H9 (cell line): ENCODE data around the gene ATF4. TPM values are rescaled to one million over a fixed set of nuclear protein-coding genes. Genes with fewer than 3 reads are reported as not detected.

ENCODE experiments used
- DNase-seq: peaks from one replicate; pipeline ENCODE4 v3.0.0-alpha.2; 2017
- H2AFZ ChIP-seq: one replicate; pipeline ENCODE4 v1.6.1; 2013; ENCODE audit warnings: mild to moderate bottlenecking, low read length, control low read depth, moderate library complexity
- H2AK5ac ChIP-seq: 2 replicates; pipeline ENCODE4 v1.6.1; 2013; ENCODE audit warnings: low read length, control low read depth, mixed read lengths; ENCODE audit not compliant: insufficient read length
- H2BK120ac ChIP-seq: one replicate; pipeline ENCODE4 v1.6.1; 2013; ENCODE audit warnings: low read depth, mild to moderate bottlenecking, low read length, control low read depth, inconsistent platforms; ENCODE audit not compliant: poor library complexity, severe bottlenecking
- H2BK12ac ChIP-seq: 2 replicates; pipeline ENCODE4 v1.6.1; 2013; ENCODE audit warnings: low read length, control low read depth, mixed read lengths, low read depth; ENCODE audit not compliant: insufficient read length
- H2BK15ac ChIP-seq: 2 replicates; pipeline ENCODE4 v1.6.1; 2013; ENCODE audit warnings: low read depth, low read length, control low read depth
- H2BK20ac ChIP-seq: one replicate; pipeline ENCODE4 v1.6.1; 2013; ENCODE audit warnings: low read depth, mild to moderate bottlenecking, low read length, control low read depth, inconsistent platforms; ENCODE audit not compliant: poor library complexity, severe bottlenecking
- H2BK5ac ChIP-seq: 2 replicates; pipeline ENCODE4 v1.6.1; 2013; ENCODE audit warnings: low read length, control low read depth, mixed read lengths; ENCODE audit not compliant: insufficient read length
- H3K14ac ChIP-seq: 2 replicates; pipeline ENCODE4 v1.6.1; 2013; ENCODE audit warnings: low read length, control low read depth; ENCODE audit not compliant: insufficient read depth
- H3K18ac ChIP-seq: 2 replicates; pipeline ENCODE4 v1.6.1; 2013; ENCODE audit warnings: low read depth, mild to moderate bottlenecking, mixed read lengths, low read length, control low read depth; ENCODE audit not compliant: insufficient read length
- H3K23ac ChIP-seq: 2 replicates; pipeline ENCODE4 v1.6.1; 2013; ENCODE audit warnings: low read length, control low read depth, mixed read lengths, low read depth; ENCODE audit not compliant: insufficient read length
- H3K23me2 ChIP-seq: 2 replicates; pipeline ENCODE4 v1.6.1; 2013; ENCODE audit warnings: low read depth, mild to moderate bottlenecking, mixed read lengths, low read length, control low read depth; ENCODE audit not compliant: insufficient read length, poor library complexity, severe bottlenecking
- H3K27ac ChIP-seq: 2 replicates; pipeline ENCODE4 v1.5.1; 2013; ENCODE audit warnings: low read length, control low read depth, mixed read lengths, low read depth; ENCODE audit not compliant: insufficient read length
- H3K27me3 ChIP-seq: 2 replicates; pipeline ENCODE4 v1.6.1; 2013; ENCODE audit warnings: low read length, control low read depth, inconsistent platforms; ENCODE audit not compliant: insufficient read depth
- H3K4ac ChIP-seq: 2 replicates; pipeline ENCODE4 v1.6.1; 2013; ENCODE audit warnings: low read depth, mild to moderate bottlenecking, control low read depth, inconsistent platforms, low read length, moderate library complexity
- H3K4me1 ChIP-seq: 2 replicates; pipeline ENCODE4 v1.6.1; 2013; ENCODE audit warnings: low read length, control low read depth, inconsistent platforms; ENCODE audit not compliant: insufficient read depth
- H3K4me2 ChIP-seq: 2 replicates; pipeline ENCODE4 v1.6.1; 2013; ENCODE audit warnings: low read length, control low read depth, mixed read lengths; ENCODE audit not compliant: insufficient read length, insufficient read depth
- H3K56ac ChIP-seq: 2 replicates; pipeline ENCODE4 v1.6.1; 2013; ENCODE audit warnings: low read depth, mild to moderate bottlenecking, mixed read lengths, low read length, control low read depth; ENCODE audit not compliant: insufficient read length
- H3K79me1 ChIP-seq: 2 replicates; pipeline ENCODE4 v1.6.1; 2013; ENCODE audit warnings: low read depth, mild to moderate bottlenecking, moderate library complexity, low read length, control low read depth, inconsistent platforms; ENCODE audit not compliant: insufficient read depth, poor library complexity, severe bottlenecking
- H3K79me2 ChIP-seq: 2 replicates; pipeline ENCODE4 v1.6.1; 2013; ENCODE audit warnings: low read length, control low read depth, inconsistent platforms; ENCODE audit not compliant: insufficient read depth
- H3K9ac ChIP-seq: 2 replicates; pipeline ENCODE4 v1.6.1; 2013; ENCODE audit warnings: low read length, control low read depth, mixed read lengths; ENCODE audit not compliant: insufficient read length; ENCODE audit errors: extremely low read depth
- H3K9me3 ChIP-seq: one replicate; pipeline ENCODE4 v1.6.1; 2013; ENCODE audit warnings: low read depth, low read length, inconsistent platforms; ENCODE audit not compliant: control insufficient read depth
- H3T11ph ChIP-seq: one replicate; pipeline ENCODE4 v1.6.1; 2013; ENCODE audit warnings: mild to moderate bottlenecking, low read length, control low read depth, inconsistent platforms
- H4K20me1 ChIP-seq: one replicate; pipeline ENCODE4 v1.6.1; 2013; ENCODE audit not compliant: control insufficient read depth, insufficient read length, insufficient read depth
- H4K5ac ChIP-seq: 2 replicates; pipeline ENCODE4 v1.6.1; 2013; ENCODE audit warnings: low read depth, mild to moderate bottlenecking, mixed read lengths, low read length, control low read depth; ENCODE audit not compliant: insufficient read length
- H4K8ac ChIP-seq: replicated peaks from 2 replicates; pipeline ENCODE4 v1.6.1; 2013; ENCODE audit warnings: low read length, control low read depth, mixed read lengths, low read depth; ENCODE audit not compliant: insufficient read length
- H4K91ac ChIP-seq: 2 replicates; pipeline ENCODE4 v1.6.1; 2013; ENCODE audit warnings: low read depth, mild to moderate bottlenecking, moderate library complexity, mixed read lengths, low read length, control low read depth; ENCODE audit not compliant: insufficient read length
- H3K27ac Mint-ChIP-seq, 3 experiments: 2 replicates in 2 of 3; 3 replicates in 1 of 3; pipeline ENCODE4 v1.8.0; 2020 to 2021; ENCODE audit warnings: mixed read lengths in 3 of 3, mild to moderate bottlenecking in 1 of 3, moderate library complexity in 1 of 3
- H3K27me3 Mint-ChIP-seq: 2 replicates; pipeline ENCODE4 v1.8.0; 2021; ENCODE audit warnings: low read depth, mild to moderate bottlenecking, moderate library complexity, mixed read lengths
- H3K36me3 Mint-ChIP-seq, 3 experiments: 2 replicates in 2 of 3; 3 replicates in 1 of 3; pipeline ENCODE4 v1.8.0; 2020 to 2021; ENCODE audit warnings: low read depth in 3 of 3, mixed read lengths in 3 of 3; ENCODE audit not compliant: insufficient read depth in 1 of 3
- H3K4me1 Mint-ChIP-seq, 2 experiments: 2 replicates each; pipeline ENCODE4 v1.8.0; 2020; ENCODE audit warnings: mixed read lengths in 2 of 2
- H3K4me3 Mint-ChIP-seq, 2 experiments: 2 replicates in 1 of 2; 3 replicates in 1 of 2; pipeline ENCODE4 v1.8.0; 2020 to 2021; ENCODE audit warnings: mild to moderate bottlenecking in 2 of 2, mixed read lengths in 2 of 2, moderate library complexity in 1 of 2
- H3K9me3 Mint-ChIP-seq, 2 experiments: 2 replicates in 1 of 2; 3 replicates in 1 of 2; pipeline ENCODE4 v1.8.0; 2020; ENCODE audit warnings: mild to moderate bottlenecking in 2 of 2, mixed read lengths in 2 of 2, moderate library complexity in 1 of 2
- WGBS: extraction: QIAGEN DNeasy Blood & Tissue Kit; methylation state at CpG from one replicate; pipeline ENCODE4 v1.1.7; 2013; ENCODE audit warnings: missing lambda C conversion rate, low lambda C conversion rate, mixed read lengths; ENCODE audit not compliant: insufficient read length; ENCODE audit errors: extremely low coverage; 5-methylcytosine and 5-hydroxymethylcytosine counted together
- total RNA-seq: library from RNA; stranded (reverse); gene quantifications from 2 replicates; pipeline ENCODE4 v1.2.1, GENCODE V29; 2021
- TF ChIP-seq, protein P1 (sequence below): fragments of 200-600 bp; sonication (generic); conservative IDR thresholded peaks from 3 replicates; pipeline ENCODE4 v1.8.0; 2021; ENCODE audit warnings: antibody characterized with exemption, mild to moderate bottlenecking

ATF4 gene
- total RNA-seq, 1 experiment from 2014 or later, result 455 TPM

GRCh38 chr22:39567135-39567946, 47.0 kb downstream of the ATF4 start:
- H2AFZ ChIP-seq, result no peak overlapping the region
- no CpG with 5 or more reads among the region's 14 CpGs for WGBS

More at GRCh38 chr22:39567135-39567946, 47.0 kb downstream of the ATF4 start:
- Histone ChIP-seq H3K9ac (no peak overlapping the region), H2AK5ac (no peak overlapping the region), H4K5ac (no peak overlapping the region), H3K9me3 (no peaks in the 10 kb centered on the region), H2BK120ac (no peak overlapping the region), H4K20me1 (no peaks in the 10 kb centered on the region), H2BK5ac (no peak overlapping the region), H3T11ph (no peak overlapping the region), H3K79me2 (no peaks in the 10 kb centered on the region), H3K27ac (no peak overlapping the region), H3K14ac (no peak overlapping the region), H2BK20ac (no peak overlapping the region), H2BK15ac (no peak overlapping the region), H3K18ac (no peak overlapping the region), H3K23ac (no peak overlapping the region), H3K79me1 (no peaks in the 10 kb centered on the region), H3K4me1 (no peaks in the 10 kb centered on the region), H3K4ac (no peak overlapping the region), H3K56ac (no peak overlapping the region), H3K27me3 (no peaks in the 10 kb centered on the region), H4K91ac (no peak overlapping the region), H3K4me2 (no peak overlapping the region), H2BK12ac (no peak overlapping the region), H4K8ac (no peak overlapping the region), H3K23me2 (no peaks in the 10 kb centered on the region)
- peaks cover 16% of the 10 kb centered on the region for H3K27me3 Mint-ChIP-seq
- H3K27ac Mint-ChIP-seq, result no peak overlapping the region
- peaks cover 0 to 5% (median 0%) of the 10 kb centered on the region in 3 experiments; a peak in 1 of 7 replicates for H3K36me3 Mint-ChIP-seq
- no peak overlapping the region for H3K4me3 Mint-ChIP-seq
- peaks cover 0 to 3% of the 10 kb centered on the region in 2 experiments; a peak in 2 of 4 replicates for H3K4me1 Mint-ChIP-seq
- peaks cover 7 to 8% of the 10 kb centered on the region in 2 experiments for H3K9me3 Mint-ChIP-seq
- TF ChIP-seq, protein P1, sequence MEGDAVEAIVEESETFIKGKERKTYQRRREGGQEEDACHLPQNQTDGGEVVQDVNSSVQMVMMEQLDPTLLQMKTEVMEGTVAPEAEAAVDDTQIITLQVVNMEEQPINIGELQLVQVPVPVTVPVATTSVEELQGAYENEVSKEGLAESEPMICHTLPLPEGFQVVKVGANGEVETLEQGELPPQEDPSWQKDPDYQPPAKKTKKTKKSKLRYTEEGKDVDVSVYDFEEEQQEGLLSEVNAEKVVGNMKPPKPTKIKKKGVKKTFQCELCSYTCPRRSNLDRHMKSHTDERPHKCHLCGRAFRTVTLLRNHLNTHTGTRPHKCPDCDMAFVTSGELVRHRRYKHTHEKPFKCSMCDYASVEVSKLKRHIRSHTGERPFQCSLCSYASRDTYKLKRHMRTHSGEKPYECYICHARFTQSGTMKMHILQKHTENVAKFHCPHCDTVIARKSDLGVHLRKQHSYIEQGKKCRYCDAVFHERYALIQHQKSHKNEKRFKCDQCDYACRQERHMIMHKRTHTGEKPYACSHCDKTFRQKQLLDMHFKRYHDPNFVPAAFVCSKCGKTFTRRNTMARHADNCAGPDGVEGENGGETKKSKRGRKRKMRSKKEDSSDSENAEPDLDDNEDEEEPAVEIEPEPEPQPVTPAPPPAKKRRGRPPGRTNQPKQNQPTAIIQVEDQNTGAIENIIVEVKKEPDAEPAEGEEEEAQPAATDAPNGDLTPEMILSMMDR, result no peak
- DNase-seq, result no peak
